H9 (cell line): Measurements from ENCODE around the gene NAMPT. TPM values are rescaled to one million over a fixed set of nuclear protein-coding genes. Genes with fewer than 3 reads are reported as not detected.

Experiments used
- DNase-seq: peaks from one replicate; pipeline ENCODE4 v3.0.0-alpha.2; 2017
- H2AFZ ChIP-seq: one replicate; pipeline ENCODE4 v1.6.1; 2013; ENCODE audit warnings: mild to moderate bottlenecking, low read length, control low read depth, moderate library complexity
- H2AK5ac ChIP-seq: 2 replicates; pipeline ENCODE4 v1.6.1; 2013; ENCODE audit warnings: low read length, control low read depth, mixed read lengths; ENCODE audit not compliant: insufficient read length
- H2BK120ac ChIP-seq: one replicate; pipeline ENCODE4 v1.6.1; 2013; ENCODE audit warnings: low read depth, mild to moderate bottlenecking, low read length, control low read depth, inconsistent platforms; ENCODE audit not compliant: poor library complexity, severe bottlenecking
- H2BK12ac ChIP-seq: 2 replicates; pipeline ENCODE4 v1.6.1; 2013; ENCODE audit warnings: low read length, control low read depth, mixed read lengths, low read depth; ENCODE audit not compliant: insufficient read length
- H2BK15ac ChIP-seq: 2 replicates; pipeline ENCODE4 v1.6.1; 2013; ENCODE audit warnings: low read depth, low read length, control low read depth
- H2BK20ac ChIP-seq: one replicate; pipeline ENCODE4 v1.6.1; 2013; ENCODE audit warnings: low read depth, mild to moderate bottlenecking, low read length, control low read depth, inconsistent platforms; ENCODE audit not compliant: poor library complexity, severe bottlenecking
- H2BK5ac ChIP-seq: 2 replicates; pipeline ENCODE4 v1.6.1; 2013; ENCODE audit warnings: low read length, control low read depth, mixed read lengths; ENCODE audit not compliant: insufficient read length
- H3K14ac ChIP-seq: 2 replicates; pipeline ENCODE4 v1.6.1; 2013; ENCODE audit warnings: low read length, control low read depth; ENCODE audit not compliant: insufficient read depth
- H3K18ac ChIP-seq: 2 replicates; pipeline ENCODE4 v1.6.1; 2013; ENCODE audit warnings: low read depth, mild to moderate bottlenecking, mixed read lengths, low read length, control low read depth; ENCODE audit not compliant: insufficient read length
- H3K23ac ChIP-seq: 2 replicates; pipeline ENCODE4 v1.6.1; 2013; ENCODE audit warnings: low read length, control low read depth, mixed read lengths, low read depth; ENCODE audit not compliant: insufficient read length
- H3K23me2 ChIP-seq: 2 replicates; pipeline ENCODE4 v1.6.1; 2013; ENCODE audit warnings: low read depth, mild to moderate bottlenecking, mixed read lengths, low read length, control low read depth; ENCODE audit not compliant: insufficient read length, poor library complexity, severe bottlenecking
- H3K27ac ChIP-seq: 2 replicates; pipeline ENCODE4 v1.5.1; 2013; ENCODE audit warnings: low read length, control low read depth, mixed read lengths, low read depth; ENCODE audit not compliant: insufficient read length
- H3K27me3 ChIP-seq: 2 replicates; pipeline ENCODE4 v1.6.1; 2013; ENCODE audit warnings: low read length, control low read depth, inconsistent platforms; ENCODE audit not compliant: insufficient read depth
- H3K4ac ChIP-seq: 2 replicates; pipeline ENCODE4 v1.6.1; 2013; ENCODE audit warnings: low read depth, mild to moderate bottlenecking, control low read depth, inconsistent platforms, low read length, moderate library complexity
- H3K4me1 ChIP-seq: 2 replicates; pipeline ENCODE4 v1.6.1; 2013; ENCODE audit warnings: low read length, control low read depth, inconsistent platforms; ENCODE audit not compliant: insufficient read depth
- H3K4me2 ChIP-seq: 2 replicates; pipeline ENCODE4 v1.6.1; 2013; ENCODE audit warnings: low read length, control low read depth, mixed read lengths; ENCODE audit not compliant: insufficient read length, insufficient read depth
- H3K56ac ChIP-seq: 2 replicates; pipeline ENCODE4 v1.6.1; 2013; ENCODE audit warnings: low read depth, mild to moderate bottlenecking, mixed read lengths, low read length, control low read depth; ENCODE audit not compliant: insufficient read length
- H3K79me1 ChIP-seq: 2 replicates; pipeline ENCODE4 v1.6.1; 2013; ENCODE audit warnings: low read depth, mild to moderate bottlenecking, moderate library complexity, low read length, control low read depth, inconsistent platforms; ENCODE audit not compliant: insufficient read depth, poor library complexity, severe bottlenecking
- H3K79me2 ChIP-seq: 2 replicates; pipeline ENCODE4 v1.6.1; 2013; ENCODE audit warnings: low read length, control low read depth, inconsistent platforms; ENCODE audit not compliant: insufficient read depth
- H3K9ac ChIP-seq: 2 replicates; pipeline ENCODE4 v1.6.1; 2013; ENCODE audit warnings: low read length, control low read depth, mixed read lengths; ENCODE audit not compliant: insufficient read length; ENCODE audit errors: extremely low read depth
- H3K9me3 ChIP-seq: one replicate; pipeline ENCODE4 v1.6.1; 2013; ENCODE audit warnings: low read depth, low read length, inconsistent platforms; ENCODE audit not compliant: control insufficient read depth
- H3T11ph ChIP-seq: one replicate; pipeline ENCODE4 v1.6.1; 2013; ENCODE audit warnings: mild to moderate bottlenecking, low read length, control low read depth, inconsistent platforms
- H4K20me1 ChIP-seq: one replicate; pipeline ENCODE4 v1.6.1; 2013; ENCODE audit not compliant: control insufficient read depth, insufficient read length, insufficient read depth
- H4K5ac ChIP-seq: 2 replicates; pipeline ENCODE4 v1.6.1; 2013; ENCODE audit warnings: low read depth, mild to moderate bottlenecking, mixed read lengths, low read length, control low read depth; ENCODE audit not compliant: insufficient read length
- H4K8ac ChIP-seq: replicated peaks from 2 replicates; pipeline ENCODE4 v1.6.1; 2013; ENCODE audit warnings: low read length, control low read depth, mixed read lengths, low read depth; ENCODE audit not compliant: insufficient read length
- H4K91ac ChIP-seq: 2 replicates; pipeline ENCODE4 v1.6.1; 2013; ENCODE audit warnings: low read depth, mild to moderate bottlenecking, moderate library complexity, mixed read lengths, low read length, control low read depth; ENCODE audit not compliant: insufficient read length
- H3K27ac Mint-ChIP-seq, 3 experiments: 2 replicates in 2 of 3; 3 replicates in 1 of 3; pipeline ENCODE4 v1.8.0; 2020 to 2021; ENCODE audit warnings: mixed read lengths in 3 of 3, mild to moderate bottlenecking in 1 of 3, moderate library complexity in 1 of 3
- H3K27me3 Mint-ChIP-seq: 2 replicates; pipeline ENCODE4 v1.8.0; 2021; ENCODE audit warnings: low read depth, mild to moderate bottlenecking, moderate library complexity, mixed read lengths
- H3K36me3 Mint-ChIP-seq, 3 experiments: 2 replicates in 2 of 3; 3 replicates in 1 of 3; pipeline ENCODE4 v1.8.0; 2020 to 2021; ENCODE audit warnings: low read depth in 3 of 3, mixed read lengths in 3 of 3; ENCODE audit not compliant: insufficient read depth in 1 of 3
- H3K4me1 Mint-ChIP-seq, 2 experiments: 2 replicates each; pipeline ENCODE4 v1.8.0; 2020; ENCODE audit warnings: mixed read lengths in 2 of 2
- H3K4me3 Mint-ChIP-seq, 2 experiments: 2 replicates in 1 of 2; 3 replicates in 1 of 2; pipeline ENCODE4 v1.8.0; 2020 to 2021; ENCODE audit warnings: mild to moderate bottlenecking in 2 of 2, mixed read lengths in 2 of 2, moderate library complexity in 1 of 2
- H3K9me3 Mint-ChIP-seq, 2 experiments: 2 replicates in 1 of 2; 3 replicates in 1 of 2; pipeline ENCODE4 v1.8.0; 2020; ENCODE audit warnings: mild to moderate bottlenecking in 2 of 2, mixed read lengths in 2 of 2, moderate library complexity in 1 of 2
- WGBS: extraction: QIAGEN DNeasy Blood & Tissue Kit; methylation state at CpG from one replicate; pipeline ENCODE4 v1.1.7; 2013; ENCODE audit warnings: missing lambda C conversion rate, low lambda C conversion rate, mixed read lengths; ENCODE audit not compliant: insufficient read length; ENCODE audit errors: extremely low coverage; 5-methylcytosine and 5-hydroxymethylcytosine counted together
- total RNA-seq: library from RNA; stranded (reverse); gene quantifications from 2 replicates; pipeline ENCODE4 v1.2.1, GENCODE V29; 2021
- TF ChIP-seq, protein P1 (sequence below): fragments of 200-600 bp; sonication (generic); conservative IDR thresholded peaks from 3 replicates; pipeline ENCODE4 v1.8.0; 2021; ENCODE audit warnings: antibody characterized with exemption, mild to moderate bottlenecking

NAMPT gene
- total RNA-seq, 1 experiment from 2014 or later = 83.5 TPM

DNA sequence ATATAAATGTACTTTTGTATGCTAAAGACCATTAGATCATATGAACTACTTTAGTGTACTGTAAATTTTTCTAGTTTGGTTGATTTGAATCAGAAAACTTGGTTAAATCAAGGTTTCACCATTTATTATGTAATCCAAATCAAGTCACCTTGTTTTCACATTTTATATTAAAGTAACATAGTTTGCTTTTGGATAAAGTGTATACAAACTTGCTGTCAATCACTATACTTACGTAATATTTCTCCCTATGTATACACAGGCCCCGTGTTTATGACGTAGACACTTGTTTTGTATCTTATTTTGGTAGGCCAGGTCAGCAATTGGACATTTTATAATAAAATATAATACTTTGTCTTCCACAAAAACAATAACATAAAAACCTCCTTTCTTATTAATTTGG, 32.2 kb downstream of the NAMPT start:
- Histone ChIP-seq H3K79me2 (no peaks in the 10 kb centered on the region), H2BK120ac (no peak overlapping the region), H3K27me3 (no peaks in the 10 kb centered on the region), H3K56ac (no peak overlapping the region), H4K5ac (no peak overlapping the region), H4K8ac (no peak overlapping the region), H3K14ac (no peak overlapping the region), H3K4ac (no peak overlapping the region), H3K18ac (no peak overlapping the region), H3K4me1 (no peaks in the 10 kb centered on the region), H2BK20ac (no peak overlapping the region), H3K79me1 (peaks cover under 1% of the 10 kb centered on the region), H3K23me2 (no peaks in the 10 kb centered on the region), H2BK12ac (no peak overlapping the region), H3T11ph (no peak overlapping the region), H2BK5ac (no peak overlapping the region), H2AK5ac (no peak overlapping the region), H3K4me2 (no peak overlapping the region), H3K9ac (no peak overlapping the region), H3K27ac (no peak overlapping the region), H3K23ac (no peak overlapping the region), H3K9me3 (peaks cover 3% of the 10 kb centered on the region), H4K91ac (no peak overlapping the region), H2AFZ (no peak overlapping the region), H4K20me1 (no peaks in the 10 kb centered on the region), H2BK15ac (no peak overlapping the region)
- H3K36me3 Mint-ChIP-seq = peaks cover 30 to 54% (median 46%) of the 10 kb centered on the region in 3 experiments
- peaks cover 3 to 4% of the 10 kb centered on the region in 2 experiments; a peak in 3 of 5 replicates for H3K9me3 Mint-ChIP-seq
- TF ChIP-seq, protein P1, sequence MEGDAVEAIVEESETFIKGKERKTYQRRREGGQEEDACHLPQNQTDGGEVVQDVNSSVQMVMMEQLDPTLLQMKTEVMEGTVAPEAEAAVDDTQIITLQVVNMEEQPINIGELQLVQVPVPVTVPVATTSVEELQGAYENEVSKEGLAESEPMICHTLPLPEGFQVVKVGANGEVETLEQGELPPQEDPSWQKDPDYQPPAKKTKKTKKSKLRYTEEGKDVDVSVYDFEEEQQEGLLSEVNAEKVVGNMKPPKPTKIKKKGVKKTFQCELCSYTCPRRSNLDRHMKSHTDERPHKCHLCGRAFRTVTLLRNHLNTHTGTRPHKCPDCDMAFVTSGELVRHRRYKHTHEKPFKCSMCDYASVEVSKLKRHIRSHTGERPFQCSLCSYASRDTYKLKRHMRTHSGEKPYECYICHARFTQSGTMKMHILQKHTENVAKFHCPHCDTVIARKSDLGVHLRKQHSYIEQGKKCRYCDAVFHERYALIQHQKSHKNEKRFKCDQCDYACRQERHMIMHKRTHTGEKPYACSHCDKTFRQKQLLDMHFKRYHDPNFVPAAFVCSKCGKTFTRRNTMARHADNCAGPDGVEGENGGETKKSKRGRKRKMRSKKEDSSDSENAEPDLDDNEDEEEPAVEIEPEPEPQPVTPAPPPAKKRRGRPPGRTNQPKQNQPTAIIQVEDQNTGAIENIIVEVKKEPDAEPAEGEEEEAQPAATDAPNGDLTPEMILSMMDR = no peak
- no peaks in the 10 kb centered on the region for H3K4me1 Mint-ChIP-seq
- no peak for DNase-seq
- H3K27me3 Mint-ChIP-seq = no peaks in the 10 kb centered on the region
- WGBS = no CpG with 5 or more reads among the region's 3 CpGs
- no peak overlapping the region for H3K27ac Mint-ChIP-seq
- H3K4me3 Mint-ChIP-seq = no peak overlapping the region
